ENCODE results near the gene EVI2B.
"Not testable (repeated sequence)": the region's sequence is repeated elsewhere in the genome, so short reads cannot be mapped to it uniquely, and the experiment has no call there.

The EVI2B gene

GRCh38 chr17:31310260-31310659 is 3.6 kb downstream of the EVI2B start:
- peak; percentile 80 for DNase-seq

- DNase-seq: peak in 1 of 2 donors; percentile 57
These were observed 4.3 kb downstream of the EVI2B start for GRCh38 chr17:31309556-31309955.

GRCh38 chr17:31308372-31309334 is 5.2 kb downstream of the EVI2B start:
- DNase-seq: no peak

GRCh38 chr17:31307640-31308039 is 6.2 kb downstream of the EVI2B start:
- DNase-seq: no peak

- DNase-seq: no peak
These were observed 14.2 kb downstream of the EVI2B start for GRCh38 chr17:31299624-31300023.

- no peak for DNase-seq
These were observed 16.8 kb downstream of the EVI2B start, which contains the start of gene OMG for GRCh38 chr17:31297090-31297489. OMG (minus strand) TSS chr17:31297239; CDS start chr17:31296331, 908 bp downstream.

- no peak for DNase-seq
These were observed 17.7 kb downstream of the EVI2B start for GRCh38 chr17:31296142-31296541.

- no peak for DNase-seq
These were observed 18.4 kb downstream of the EVI2B start for GRCh38 chr17:31295489-31295871.

- DNase-seq: no peak
These were observed 18.9 kb downstream of the EVI2B start for GRCh38 chr17:31294820-31295488.

GRCh38 chr17:31294231-31294630 is 19.6 kb downstream of the EVI2B start:
- DNase-seq: no peak

GRCh38 chr17:31293581-31293980 is 20.3 kb downstream of the EVI2B start:
- no peak for DNase-seq

GRCh38 chr17:31291820-31292219 is 22.0 kb downstream of the EVI2B start:
- no peak for DNase-seq

- no peak for DNase-seq
These were observed 24.1 kb downstream of the EVI2B start for GRCh38 chr17:31289790-31290189.

- not testable (repeated sequence) for DNase-seq
These were observed 25.9 kb downstream of the EVI2B start for GRCh38 chr17:31287932-31288331.

- no peak for DNase-seq
These were observed 27.3 kb downstream of the EVI2B start for GRCh38 chr17:31286587-31286986.

- DNase-seq: no peak
These were observed 30.0 kb downstream of the EVI2B start for GRCh38 chr17:31283841-31284240.

GRCh38 chr17:31281061-31281460 is 32.8 kb downstream of the EVI2B start:
- DNase-seq: no peak

GRCh38 chr17:31279401-31279800 is 34.5 kb downstream of the EVI2B start:
- DNase-seq: no peak

- DNase-seq: no peak
These were observed 38.7 kb downstream of the EVI2B start for GRCh38 chr17:31275116-31275515.

- no peak for DNase-seq
These were observed 39.6 kb downstream of the EVI2B start for GRCh38 chr17:31274252-31274651.

- DNase-seq: no peak
These were observed 40.3 kb downstream of the EVI2B start for GRCh38 chr17:31273516-31273915.

GRCh38 chr17:31272803-31273202 is 41.1 kb downstream of the EVI2B start:
- DNase-seq: no peak

GRCh38 chr17:31272236-31272635 is 41.6 kb downstream of the EVI2B start:
- no peak for DNase-seq

- DNase-seq: no peak
These were observed 44.3 kb downstream of the EVI2B start for GRCh38 chr17:31269578-31269983.

Data from CD4-positive, alpha-beta T cell treated with Interleukin-1 beta for 1 hour (primary cell).